Type B pancreatic cell (in vitro differentiated cells): ENCODE data around the gene PSMB11. TPM values are rescaled to one million over a fixed set of nuclear protein-coding genes. Genes with fewer than 3 reads are reported as not detected.

Experiments used
- DNase-seq: peaks from one replicate; pipeline ENCODE4 v3.0.0; 2021; ENCODE audit warnings: mixed read lengths; ENCODE audit not compliant: unreplicated experiment; ENCODE audit errors: extremely low spot score
- H3K27ac Mint-ChIP-seq: 2 replicates; pipeline ENCODE4 v1.8.0; 2021; ENCODE audit warnings: mild to moderate bottlenecking, mixed read lengths
- H3K27me3 Mint-ChIP-seq: 2 replicates; pipeline ENCODE4 v1.8.0; 2021; ENCODE audit warnings: mixed read lengths
- H3K36me3 Mint-ChIP-seq: 2 replicates; pipeline ENCODE4 v1.8.0; 2021; ENCODE audit warnings: mixed read lengths
- H3K4me1 Mint-ChIP-seq: one replicate; pipeline ENCODE4 v1.8.0; 2021; ENCODE audit warnings: mixed read lengths; ENCODE audit not compliant: unreplicated experiment
- H3K4me3 Mint-ChIP-seq: 2 replicates; pipeline ENCODE4 v1.8.0; 2021; ENCODE audit warnings: mild to moderate bottlenecking, mixed read lengths
- H3K9me3 Mint-ChIP-seq: 2 replicates; pipeline ENCODE4 v1.8.0; 2021; ENCODE audit warnings: mixed read lengths
- total RNA-seq: library from RNA; stranded (reverse); gene quantifications from 2 replicates; pipeline ENCODE4 v1.2.1, GENCODE V29; 2021; ENCODE audit warnings: low replicate concordance
- TF ChIP-seq, protein P1 (sequence below): fragments of 200-600 bp; sonication (generic); conservative IDR thresholded peaks from 2 replicates; pipeline ENCODE4 v1.5.0; 2021; ENCODE audit warnings: antibody characterized with exemption, mild to moderate bottlenecking

Gene PSMB11
- total RNA-seq, 1 donor from 2014 or later = not detected

DNA sequence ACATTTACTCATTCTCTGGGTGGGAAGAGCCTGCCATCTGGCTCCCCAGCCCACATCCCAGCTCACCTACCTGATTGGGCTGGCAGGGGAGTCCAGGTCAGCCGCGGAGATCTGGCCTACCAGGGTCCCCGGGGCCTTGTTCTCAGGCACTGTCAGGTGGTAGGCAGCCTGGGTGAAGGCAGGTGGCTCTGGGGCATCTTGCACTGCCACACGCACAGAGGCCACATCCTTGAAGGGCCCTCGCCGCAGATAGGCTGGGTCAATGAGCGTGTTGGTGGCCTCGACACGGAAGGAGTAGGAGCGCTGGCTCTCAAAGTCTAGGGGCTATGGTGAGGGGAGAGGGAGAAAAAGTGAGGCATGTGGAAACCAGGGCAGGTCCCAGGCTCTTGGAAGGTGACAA lies 11.4 kb downstream of the PSMB11 start:
- no peaks in the 10 kb centered on the region for H3K36me3 Mint-ChIP-seq
- H3K27ac Mint-ChIP-seq = no peak overlapping the region
- DNase-seq = no peak
- H3K9me3 Mint-ChIP-seq = no peaks in the 10 kb centered on the region
- no peak overlapping the region for H3K4me3 Mint-ChIP-seq
- no peaks in the 10 kb centered on the region for H3K27me3 Mint-ChIP-seq
- TF ChIP-seq, protein P1, sequence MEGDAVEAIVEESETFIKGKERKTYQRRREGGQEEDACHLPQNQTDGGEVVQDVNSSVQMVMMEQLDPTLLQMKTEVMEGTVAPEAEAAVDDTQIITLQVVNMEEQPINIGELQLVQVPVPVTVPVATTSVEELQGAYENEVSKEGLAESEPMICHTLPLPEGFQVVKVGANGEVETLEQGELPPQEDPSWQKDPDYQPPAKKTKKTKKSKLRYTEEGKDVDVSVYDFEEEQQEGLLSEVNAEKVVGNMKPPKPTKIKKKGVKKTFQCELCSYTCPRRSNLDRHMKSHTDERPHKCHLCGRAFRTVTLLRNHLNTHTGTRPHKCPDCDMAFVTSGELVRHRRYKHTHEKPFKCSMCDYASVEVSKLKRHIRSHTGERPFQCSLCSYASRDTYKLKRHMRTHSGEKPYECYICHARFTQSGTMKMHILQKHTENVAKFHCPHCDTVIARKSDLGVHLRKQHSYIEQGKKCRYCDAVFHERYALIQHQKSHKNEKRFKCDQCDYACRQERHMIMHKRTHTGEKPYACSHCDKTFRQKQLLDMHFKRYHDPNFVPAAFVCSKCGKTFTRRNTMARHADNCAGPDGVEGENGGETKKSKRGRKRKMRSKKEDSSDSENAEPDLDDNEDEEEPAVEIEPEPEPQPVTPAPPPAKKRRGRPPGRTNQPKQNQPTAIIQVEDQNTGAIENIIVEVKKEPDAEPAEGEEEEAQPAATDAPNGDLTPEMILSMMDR = no peak
- H3K4me1 Mint-ChIP-seq = peaks cover 14% of the 10 kb centered on the region

DNA sequence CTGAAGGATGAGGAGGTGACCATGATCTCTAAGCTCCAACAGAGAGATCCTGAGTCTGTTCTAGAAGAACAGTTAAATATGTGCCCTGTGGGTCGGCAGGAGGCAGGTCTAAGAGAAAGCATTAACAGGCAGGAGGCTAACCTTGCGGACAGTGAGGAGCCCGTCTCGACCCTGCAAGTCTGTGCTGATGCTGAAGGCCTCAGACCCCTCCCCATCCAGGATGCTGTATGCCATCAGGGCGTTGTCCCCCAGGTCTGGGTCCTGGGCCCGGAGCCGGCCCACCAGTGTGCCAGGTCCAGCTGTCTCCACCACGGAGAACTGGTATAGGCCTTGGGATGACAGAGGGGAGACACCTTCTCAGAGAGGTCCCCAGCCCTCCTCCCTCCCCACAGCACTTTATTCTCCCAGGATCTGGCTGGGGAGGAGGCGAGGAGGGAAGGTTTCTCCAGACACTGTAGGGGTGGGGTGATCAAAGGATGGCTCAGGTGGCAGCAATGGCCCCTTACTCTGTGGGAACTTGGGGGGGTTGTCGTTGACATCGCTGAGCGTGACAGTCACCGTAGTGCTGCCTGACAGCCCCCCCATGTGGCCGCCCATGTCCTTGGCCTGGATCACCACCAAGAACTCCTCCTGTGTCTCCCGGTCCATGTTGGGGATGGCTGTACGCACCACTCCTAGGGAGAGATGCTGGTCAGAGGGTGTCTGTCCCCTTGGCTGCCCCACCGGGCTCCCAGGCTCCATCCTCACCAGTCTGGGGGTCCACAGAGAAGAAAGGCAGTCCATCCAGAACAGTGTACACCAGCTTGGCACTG lies 12.2 kb downstream of the PSMB11 start:
- Mint-ChIP-seq H3K9me3 (no peaks in the 10 kb centered on the region), H3K4me3 (no peak overlapping the region), H3K4me1 (peaks cover 14% of the 10 kb centered on the region), H3K36me3 (no peaks in the 10 kb centered on the region), H3K27ac (no peak overlapping the region), H3K27me3 (no peaks in the 10 kb centered on the region)
- no peak for DNase-seq
- TF ChIP-seq, protein P1 = peak; percentile 47

DNA sequence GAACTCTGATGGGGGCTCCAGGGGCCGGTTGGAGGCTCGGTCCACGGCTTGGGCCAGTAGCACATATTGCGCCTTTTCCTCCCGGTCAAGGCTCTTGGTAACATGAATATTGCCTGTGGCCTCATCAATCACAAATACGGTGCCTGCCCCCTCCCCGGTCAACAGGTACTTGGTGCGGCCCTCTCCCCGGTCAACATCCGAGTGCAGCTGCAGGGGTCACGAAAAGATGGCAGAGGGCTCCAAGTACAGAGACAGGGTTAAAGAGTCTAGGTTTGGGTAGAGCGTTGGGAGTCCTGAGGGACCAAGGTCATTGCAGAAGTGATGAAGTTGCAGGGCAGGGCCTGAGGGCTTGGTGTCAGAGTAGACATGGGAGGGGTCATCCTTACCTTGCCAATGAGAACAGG lies 13.1 kb downstream of the PSMB11 start:
- no peaks in the 10 kb centered on the region for H3K27me3 Mint-ChIP-seq
- peaks cover 14% of the 10 kb centered on the region for H3K4me1 Mint-ChIP-seq
- TF ChIP-seq, protein P1 = no peak
- no peak overlapping the region for H3K4me3 Mint-ChIP-seq
- no peak overlapping the region for H3K27ac Mint-ChIP-seq
- H3K36me3 Mint-ChIP-seq = no peaks in the 10 kb centered on the region
- no peak for DNase-seq
- no peaks in the 10 kb centered on the region for H3K9me3 Mint-ChIP-seq

DNA sequence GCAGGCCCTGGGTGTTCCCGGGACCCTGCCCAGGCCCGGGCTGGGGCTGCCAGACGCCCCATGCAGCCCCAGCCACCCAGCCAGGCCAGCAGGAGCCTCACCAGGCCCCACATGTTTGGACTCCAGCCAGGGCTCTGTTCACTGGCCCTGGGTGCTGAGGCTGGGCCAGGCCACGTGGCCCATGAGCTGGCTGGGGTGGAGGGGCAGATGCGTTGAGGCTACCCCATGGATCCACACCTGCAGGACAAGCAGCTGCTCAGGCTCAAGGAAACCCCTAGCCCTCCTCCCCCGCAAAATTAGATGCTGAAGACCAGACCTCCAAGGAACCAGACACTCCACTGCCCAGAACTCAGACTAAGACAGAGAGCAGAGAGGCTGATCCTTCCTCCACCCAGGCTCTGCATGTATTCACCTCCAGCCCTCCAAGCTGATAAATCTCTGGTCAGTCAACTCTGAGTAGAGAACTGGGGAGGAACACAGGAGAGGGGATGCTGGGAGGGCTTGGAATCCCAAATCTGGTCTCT lies 13.7 kb downstream of the PSMB11 start:
- TF ChIP-seq, protein P1 = no peak
- H3K36me3 Mint-ChIP-seq = no peaks in the 10 kb centered on the region
- no peaks in the 10 kb centered on the region for H3K27me3 Mint-ChIP-seq
- H3K9me3 Mint-ChIP-seq = no peaks in the 10 kb centered on the region
- peaks cover 14% of the 10 kb centered on the region for H3K4me1 Mint-ChIP-seq
- no peak for DNase-seq
- H3K4me3 Mint-ChIP-seq = peak overlapping the region; percentile 97
- H3K27ac Mint-ChIP-seq = peak overlapping the region; percentile 89

DNA sequence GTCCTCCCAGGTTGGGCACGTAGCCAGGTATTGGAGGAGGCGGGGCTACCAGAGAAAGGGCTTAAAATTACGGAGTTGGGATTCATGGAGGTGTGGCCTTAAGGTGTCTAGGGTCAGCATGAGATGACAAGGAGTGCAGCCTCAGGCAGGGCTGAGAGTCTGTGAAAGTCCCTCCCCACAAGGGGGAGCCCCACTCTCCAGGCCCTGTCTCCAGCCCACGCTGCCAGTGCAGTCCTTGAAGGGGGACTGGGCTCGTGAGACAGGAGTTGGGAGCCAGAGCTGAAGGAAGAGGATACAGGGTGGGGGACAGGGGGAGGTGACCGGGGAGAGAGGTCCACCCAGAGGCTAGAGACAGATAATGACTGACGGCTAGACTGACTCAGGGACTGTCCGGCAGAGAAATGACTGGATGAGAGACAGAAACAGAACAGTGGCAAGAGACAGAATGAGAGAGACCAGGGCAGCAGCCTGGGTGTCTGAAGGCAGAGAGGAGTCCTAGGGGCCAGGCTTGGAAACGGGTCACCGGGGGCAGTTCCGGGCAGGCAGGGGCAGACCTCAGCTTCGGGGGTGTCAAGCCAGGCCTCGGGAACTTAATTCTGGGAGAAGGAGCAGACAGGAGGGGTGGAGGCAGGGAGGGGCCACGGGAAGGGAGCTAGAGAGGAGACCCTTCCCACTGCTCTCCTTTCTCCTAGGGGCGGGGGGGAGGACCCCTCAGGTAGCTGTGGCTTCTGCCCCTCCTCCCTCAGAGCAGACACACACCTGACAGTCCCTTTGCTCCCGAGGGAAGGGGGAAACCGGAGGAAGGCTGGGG lies 14.3 kb downstream of the PSMB11 start:
- Mint-ChIP-seq H3K9me3 (no peaks in the 10 kb centered on the region), H3K4me3 (peak overlapping the region; percentile 97), H3K27ac (peak overlapping the region; percentile 89), H3K36me3 (no peaks in the 10 kb centered on the region), H3K27me3 (no peaks in the 10 kb centered on the region), H3K4me1 (peaks cover 14% of the 10 kb centered on the region)
- DNase-seq = no peak
- TF ChIP-seq, protein P1 = peak; percentile 82
